ENCODE results near the gene HOXC5.
"Not testable (repeated sequence)": the region's sequence is repeated elsewhere in the genome, so short reads cannot be mapped to it uniquely, and the experiment has no call there.

HOXC5 gene

DNA sequence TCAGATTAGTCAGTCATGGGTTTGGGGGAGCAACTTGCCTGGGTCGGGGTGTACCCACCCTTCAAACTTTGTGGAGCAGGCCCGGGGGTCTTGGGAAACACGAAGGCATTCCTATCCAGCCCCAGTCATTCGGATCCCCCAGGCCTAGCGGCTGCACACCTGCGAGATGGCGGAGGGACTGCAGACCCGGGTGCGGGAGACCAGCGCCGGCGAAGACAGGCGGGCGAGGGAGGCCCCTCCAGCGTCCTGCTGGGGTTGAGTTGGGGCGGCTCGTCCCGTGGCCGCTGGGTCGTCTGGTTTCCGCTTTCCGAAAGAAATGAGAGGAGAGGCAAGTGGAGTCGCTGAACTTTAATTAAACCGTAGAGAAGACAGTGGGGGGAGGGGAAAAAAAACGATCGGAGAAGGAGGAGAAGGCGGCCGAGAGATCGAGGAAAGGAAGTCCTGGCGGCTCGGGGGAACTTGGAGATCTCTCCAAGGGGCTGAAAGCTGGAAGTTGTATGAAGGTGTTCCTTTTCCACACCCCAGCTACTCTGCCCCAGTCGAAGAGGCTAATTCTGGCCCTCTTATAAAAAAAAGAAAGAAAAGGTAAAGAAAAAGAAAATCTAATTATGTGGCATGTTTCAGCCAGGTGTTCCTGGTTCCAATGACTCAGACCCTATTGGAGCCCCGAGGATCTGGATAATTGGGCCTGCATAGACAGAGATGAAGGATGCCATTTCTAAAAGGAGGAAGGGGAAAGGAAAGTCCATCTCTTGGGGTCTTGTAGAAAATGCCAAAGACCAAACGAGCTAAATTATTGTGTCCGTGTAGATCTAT lies 48.9 kb downstream of the HOXC5 start:
- not testable (repeated sequence) for DNase-seq (ENCODE audit: low read depth); H3K4me3 ChIP-seq (ENCODE audit: low read depth, low read length)

DNA sequence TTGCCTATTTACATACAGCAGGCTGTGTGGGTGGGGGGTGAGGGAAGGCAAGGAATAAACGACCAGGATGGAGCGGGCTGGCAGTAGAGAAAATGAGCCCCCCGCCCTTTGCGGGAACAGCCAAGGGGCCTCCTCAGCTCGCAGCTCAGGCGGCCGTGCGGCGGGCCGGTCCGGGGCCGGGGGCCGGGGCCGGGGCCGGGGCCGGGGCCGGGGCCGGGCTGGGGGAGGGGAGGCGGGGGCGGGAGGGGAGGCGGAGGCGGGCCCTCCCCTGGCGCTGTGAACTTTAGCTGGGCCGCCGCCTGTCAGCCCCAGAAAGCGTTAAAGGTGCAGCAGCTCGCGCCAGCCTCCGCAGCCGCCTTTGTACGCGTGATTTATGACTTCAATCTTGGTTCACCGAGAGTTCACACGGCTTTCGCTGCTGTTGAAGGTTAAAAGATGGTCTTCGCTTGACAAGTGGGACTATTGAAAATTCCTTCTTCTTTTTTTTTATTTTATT lies 49.6 kb downstream of the HOXC5 start:
- H3K4me3 ChIP-seq (ENCODE audit: low read depth, low read length) = no peak overlapping the region
- TF ChIP-seq, protein P1, sequence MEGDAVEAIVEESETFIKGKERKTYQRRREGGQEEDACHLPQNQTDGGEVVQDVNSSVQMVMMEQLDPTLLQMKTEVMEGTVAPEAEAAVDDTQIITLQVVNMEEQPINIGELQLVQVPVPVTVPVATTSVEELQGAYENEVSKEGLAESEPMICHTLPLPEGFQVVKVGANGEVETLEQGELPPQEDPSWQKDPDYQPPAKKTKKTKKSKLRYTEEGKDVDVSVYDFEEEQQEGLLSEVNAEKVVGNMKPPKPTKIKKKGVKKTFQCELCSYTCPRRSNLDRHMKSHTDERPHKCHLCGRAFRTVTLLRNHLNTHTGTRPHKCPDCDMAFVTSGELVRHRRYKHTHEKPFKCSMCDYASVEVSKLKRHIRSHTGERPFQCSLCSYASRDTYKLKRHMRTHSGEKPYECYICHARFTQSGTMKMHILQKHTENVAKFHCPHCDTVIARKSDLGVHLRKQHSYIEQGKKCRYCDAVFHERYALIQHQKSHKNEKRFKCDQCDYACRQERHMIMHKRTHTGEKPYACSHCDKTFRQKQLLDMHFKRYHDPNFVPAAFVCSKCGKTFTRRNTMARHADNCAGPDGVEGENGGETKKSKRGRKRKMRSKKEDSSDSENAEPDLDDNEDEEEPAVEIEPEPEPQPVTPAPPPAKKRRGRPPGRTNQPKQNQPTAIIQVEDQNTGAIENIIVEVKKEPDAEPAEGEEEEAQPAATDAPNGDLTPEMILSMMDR (IDR thresholded peaks at IDR 0.05; ENCODE audit: control insufficient read depth, extremely low read depth, insufficient read depth) = no peak
- no peak for DNase-seq (ENCODE audit: low read depth)
